Astrocyte (in vitro differentiated cells and primary cell): Measurements from ENCODE around the gene ATG14. TPM values are rescaled to one million over a fixed set of nuclear protein-coding genes. Genes with fewer than 3 reads are reported as not detected.

Source experiments
- DNase-seq: peaks from one replicate; pipeline ENCODE4 v3.0.0-alpha.2; 2010; ENCODE audit warnings: low read depth
- FAIRE-seq: peaks from 2 replicates; lab custom pipeline; 2011; peaks lifted over from hg19 to GRCh38; lab: Jason Lieb, UNC
- H2AFZ ChIP-seq: 2 replicates; pipeline ENCODE4 v1.6.0; 2012; ENCODE audit warnings: low read depth, low read length, inconsistent platforms
- H3K27ac ChIP-seq: 2 replicates; pipeline ENCODE4 v1.5.1; 2011; ENCODE audit warnings: low read depth, low read length, inconsistent platforms
- H3K27me3 ChIP-seq: 2 replicates; pipeline ENCODE4 v1.6.0; 2011; ENCODE audit warnings: low read length, inconsistent platforms; ENCODE audit not compliant: insufficient read depth
- H3K36me3 ChIP-seq: 2 replicates; pipeline ENCODE4 v1.5.1; 2011; ENCODE audit warnings: low read length, inconsistent platforms; ENCODE audit not compliant: insufficient read depth
- H3K4me1 ChIP-seq: 2 replicates; pipeline ENCODE4 v1.5.1; 2011; ENCODE audit warnings: low read length, inconsistent platforms; ENCODE audit not compliant: insufficient read depth
- H3K4me2 ChIP-seq: 2 replicates; pipeline ENCODE4 v1.6.0; 2012; ENCODE audit warnings: low read length, inconsistent platforms
- H3K4me3 ChIP-seq: 2 replicates; pipeline ENCODE4 v1.5.1; 2011; ENCODE audit warnings: low read depth, mild to moderate bottlenecking, low read length, inconsistent platforms; ENCODE audit not compliant: insufficient read depth
- H3K79me2 ChIP-seq: 2 replicates; pipeline ENCODE4 v1.6.0; 2012; ENCODE audit warnings: mild to moderate bottlenecking, low read length, inconsistent platforms; ENCODE audit not compliant: insufficient read depth
- H3K9ac ChIP-seq: 2 replicates; pipeline ENCODE4 v1.6.0; 2012; ENCODE audit warnings: mild to moderate bottlenecking, low read length, inconsistent platforms
- H3K9me3 ChIP-seq: 2 replicates; pipeline ENCODE4 v1.5.1; 2012; ENCODE audit warnings: low read depth, mild to moderate bottlenecking, low read length, inconsistent platforms; ENCODE audit not compliant: insufficient read depth
- H4K20me1 ChIP-seq: 2 replicates; pipeline ENCODE4 v1.6.0; 2012; ENCODE audit warnings: low read length, inconsistent platforms; ENCODE audit not compliant: insufficient read depth
- H3K27ac Mint-ChIP-seq: one replicate; pipeline ENCODE4 v1.8.0; 2021; ENCODE audit warnings: mild to moderate bottlenecking, mixed read lengths; ENCODE audit not compliant: unreplicated experiment
- H3K27me3 Mint-ChIP-seq: one replicate; pipeline ENCODE4 v1.8.0; 2021; ENCODE audit warnings: low read depth, mixed read lengths; ENCODE audit not compliant: unreplicated experiment
- H3K36me3 Mint-ChIP-seq: one replicate; pipeline ENCODE4 v1.8.0; 2021; ENCODE audit warnings: low read depth, mixed read lengths; ENCODE audit not compliant: unreplicated experiment
- H3K4me1 Mint-ChIP-seq: one replicate; pipeline ENCODE4 v1.8.0; 2021; ENCODE audit warnings: low read depth, mixed read lengths; ENCODE audit not compliant: unreplicated experiment
- H3K4me3 Mint-ChIP-seq: one replicate; pipeline ENCODE4 v1.8.0; 2021; ENCODE audit warnings: mild to moderate bottlenecking, moderate library complexity, mixed read lengths; ENCODE audit not compliant: unreplicated experiment
- H3K9me3 Mint-ChIP-seq: one replicate; pipeline ENCODE4 v1.8.0; 2021; ENCODE audit warnings: mild to moderate bottlenecking, mixed read lengths; ENCODE audit not compliant: unreplicated experiment
- EZH2 ChIP-seq: IDR thresholded peaks from 2 replicates; pipeline ENCODE4 v1.6.1; 2012; ENCODE audit warnings: mild to moderate bottlenecking, low read length, inconsistent platforms; ENCODE audit not compliant: insufficient read depth
- total RNA-seq: library from RNA; stranded (reverse); gene quantifications from 2 replicates; pipeline ENCODE4 v1.2.1, GENCODE V29; 2021
- TF ChIP-seq, protein P1 (sequence below): IDR thresholded peaks from 2 replicates; pipeline ENCODE4 v1.5.1; 2011; ENCODE audit warnings: low read depth, mild to moderate bottlenecking, inconsistent platforms, low read length, moderate library complexity; ENCODE audit not compliant: insufficient read depth

ATG14 gene
- total RNA-seq, 1 donor from 2014 or later = 11.5 TPM

DNA sequence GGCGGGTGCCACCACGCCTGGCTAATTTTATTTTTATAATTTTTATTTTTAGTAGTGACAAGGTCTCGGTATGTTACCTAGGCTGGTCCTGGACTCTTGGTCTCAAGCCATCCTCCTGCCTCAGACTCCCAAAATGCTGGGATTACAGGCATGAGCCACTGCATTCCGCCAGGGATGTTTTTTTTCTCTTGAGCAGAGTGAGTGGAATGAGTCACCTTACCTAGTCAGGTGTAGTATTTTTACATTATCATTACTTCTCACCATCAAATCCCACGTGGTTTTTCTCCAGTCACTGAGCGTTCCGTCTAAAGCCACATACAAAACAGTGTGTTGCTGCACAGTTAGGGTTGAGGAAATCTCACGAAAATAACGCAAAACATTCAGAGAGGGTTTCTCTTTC is 29.7 kb upstream of the ATG14 start:
- Histone ChIP-seq H3K9ac (no peak overlapping the region), H3K27me3 (no peaks in the 10 kb centered on the region), H3K79me2 (no peaks in the 10 kb centered on the region), H4K20me1 (no peaks in the 10 kb centered on the region), H3K4me3 (no peak overlapping the region), H3K9me3 (no peaks in the 10 kb centered on the region), H3K36me3 (no peaks in the 10 kb centered on the region), H2AFZ (no peak overlapping the region), H3K27ac (no peak overlapping the region), H3K4me1 (peaks cover 2% of the 10 kb centered on the region), H3K4me2 (no peak overlapping the region)
- Mint-ChIP-seq H3K4me1 (peaks cover 4% of the 10 kb centered on the region), H3K4me3 (no peak overlapping the region), H3K27ac (no peak overlapping the region), H3K36me3 (no peaks in the 10 kb centered on the region), H3K9me3 (no peaks in the 10 kb centered on the region), H3K27me3 (no peaks in the 10 kb centered on the region)
- TF ChIP-seq, protein P1, sequence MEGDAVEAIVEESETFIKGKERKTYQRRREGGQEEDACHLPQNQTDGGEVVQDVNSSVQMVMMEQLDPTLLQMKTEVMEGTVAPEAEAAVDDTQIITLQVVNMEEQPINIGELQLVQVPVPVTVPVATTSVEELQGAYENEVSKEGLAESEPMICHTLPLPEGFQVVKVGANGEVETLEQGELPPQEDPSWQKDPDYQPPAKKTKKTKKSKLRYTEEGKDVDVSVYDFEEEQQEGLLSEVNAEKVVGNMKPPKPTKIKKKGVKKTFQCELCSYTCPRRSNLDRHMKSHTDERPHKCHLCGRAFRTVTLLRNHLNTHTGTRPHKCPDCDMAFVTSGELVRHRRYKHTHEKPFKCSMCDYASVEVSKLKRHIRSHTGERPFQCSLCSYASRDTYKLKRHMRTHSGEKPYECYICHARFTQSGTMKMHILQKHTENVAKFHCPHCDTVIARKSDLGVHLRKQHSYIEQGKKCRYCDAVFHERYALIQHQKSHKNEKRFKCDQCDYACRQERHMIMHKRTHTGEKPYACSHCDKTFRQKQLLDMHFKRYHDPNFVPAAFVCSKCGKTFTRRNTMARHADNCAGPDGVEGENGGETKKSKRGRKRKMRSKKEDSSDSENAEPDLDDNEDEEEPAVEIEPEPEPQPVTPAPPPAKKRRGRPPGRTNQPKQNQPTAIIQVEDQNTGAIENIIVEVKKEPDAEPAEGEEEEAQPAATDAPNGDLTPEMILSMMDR = no peak
- TF ChIP-seq EZH2 = no peak
- FAIRE-seq = no peak
- no peak for DNase-seq

DNA sequence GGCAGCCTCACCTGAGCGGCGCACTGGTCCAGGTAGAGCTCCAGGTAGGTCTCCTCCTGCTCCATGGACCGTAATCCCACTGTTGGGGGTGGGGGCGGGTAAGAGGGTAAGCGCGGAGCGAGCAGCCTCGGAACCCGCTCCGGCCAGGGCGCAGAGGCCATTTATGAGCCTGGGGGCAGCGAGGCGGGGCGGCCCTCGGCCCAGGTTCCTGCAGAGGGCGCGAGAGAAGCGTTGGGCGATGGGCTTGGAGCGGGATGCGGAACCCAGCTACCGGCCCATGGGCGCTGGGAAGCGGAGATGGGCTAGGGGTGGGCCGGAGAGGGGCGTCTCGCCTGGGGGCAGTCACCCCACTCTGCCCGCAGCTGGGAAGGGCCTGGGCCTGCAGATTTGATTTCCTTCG is 28.8 kb upstream of the ATG14 start, which contains the start of gene TBPL2:
Gene TBPL2, minus strand, starts transcription at position 232 of the 400 bp plus-strand sequence. Its CDS starts 167 bp downstream, at position 65.
- H3K27me3 ChIP-seq = no peaks in the 10 kb centered on the region
- H2AFZ ChIP-seq = peak within 1 kb of the TSS; percentile 47
- H3K9me3 ChIP-seq = no peaks in the 10 kb centered on the region
- Mint-ChIP-seq H3K27me3 (no peaks in the 10 kb centered on the region), H3K36me3 (no peaks in the 10 kb centered on the region), H3K27ac (no peak within 1 kb of the TSS), H3K4me3 (no peak within 1 kb of the TSS), H3K4me1 (peaks cover 4% of the 10 kb centered on the region), H3K9me3 (no peaks in the 10 kb centered on the region)
- DNase-seq (no peak), FAIRE-seq (no peak)
- no peaks in the 10 kb centered on the region for H3K4me1 ChIP-seq
- H3K36me3 ChIP-seq = no peaks in the 10 kb centered on the region
- no peak within 1 kb of the TSS for H3K4me3 ChIP-seq
- no peaks in the 10 kb centered on the region for H4K20me1 ChIP-seq
- no peak within 1 kb of the TSS for H3K4me2 ChIP-seq
- no peak within 1 kb of the TSS for H3K9ac ChIP-seq
- no peaks in the 10 kb centered on the region for H3K79me2 ChIP-seq
- TF ChIP-seq EZH2 = no peak
- TF ChIP-seq, protein P1 = no peak
- no peak within 1 kb of the TSS for H3K27ac ChIP-seq

DNA sequence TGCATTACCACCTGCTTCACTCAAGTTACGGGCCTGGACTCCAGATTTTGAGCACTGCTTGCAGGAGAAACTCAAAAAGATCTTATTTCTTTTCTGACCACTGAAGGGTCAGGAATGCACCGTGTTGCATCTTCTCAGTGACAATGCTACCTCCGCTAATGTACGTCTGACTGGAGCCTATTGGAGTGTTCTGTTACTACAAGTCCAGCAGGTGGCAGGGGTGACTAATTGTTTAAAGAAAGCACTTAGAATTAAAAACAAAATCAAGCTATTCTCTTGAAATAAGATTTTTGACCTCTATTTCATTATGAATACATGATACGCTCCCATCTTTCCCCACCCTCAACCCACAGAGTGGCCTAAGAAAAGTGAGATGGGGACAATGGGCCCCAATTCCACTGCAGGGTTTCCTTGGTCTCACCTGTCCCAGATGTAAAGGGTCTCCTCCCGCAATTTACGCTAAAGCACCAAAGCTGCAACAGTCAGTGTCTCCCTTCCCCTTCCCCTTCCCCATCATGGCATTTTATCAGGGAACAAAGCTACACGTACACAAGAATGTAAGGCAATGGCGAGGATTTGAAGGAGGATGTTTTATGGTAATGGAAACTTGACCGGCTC is 26.5 kb upstream of the ATG14 start:
- no peak overlapping the region for H3K9ac ChIP-seq
- no peak overlapping the region for H3K4me3 Mint-ChIP-seq
- H3K9me3 Mint-ChIP-seq = no peaks in the 10 kb centered on the region
- H3K4me2 ChIP-seq = no peak overlapping the region
- DNase-seq = peak; percentile 38
- no peaks in the 10 kb centered on the region for H3K27me3 ChIP-seq
- TF ChIP-seq EZH2 = no peak
- TF ChIP-seq, protein P1 = peak; percentile 54
- no peaks in the 10 kb centered on the region for H3K36me3 ChIP-seq
- no peaks in the 10 kb centered on the region for H3K79me2 ChIP-seq
- no peaks in the 10 kb centered on the region for H4K20me1 ChIP-seq
- H3K36me3 Mint-ChIP-seq = no peaks in the 10 kb centered on the region
- H3K27ac ChIP-seq = no peak overlapping the region
- H3K27ac Mint-ChIP-seq = no peak overlapping the region
- peaks cover 6% of the 10 kb centered on the region for H3K4me1 Mint-ChIP-seq
- H3K4me3 ChIP-seq = no peak overlapping the region
- H2AFZ ChIP-seq = no peak overlapping the region
- no peaks in the 10 kb centered on the region for H3K9me3 ChIP-seq
- H3K27me3 Mint-ChIP-seq = no peaks in the 10 kb centered on the region
- no peaks in the 10 kb centered on the region for H3K4me1 ChIP-seq
- no peak for FAIRE-seq
